GM21723 (cell line): ENCODE results near the gene GREB1L.

ENCODE experiments used
- ATAC-seq: cut with Tn5 transposase; IDR thresholded peaks from one replicate; pipeline ENCODE4 v1.9.1; 2021; ENCODE audit warnings: mild to moderate bottlenecking, moderate library complexity; ENCODE audit not compliant: unreplicated experiment

GREB1L gene

DNA sequence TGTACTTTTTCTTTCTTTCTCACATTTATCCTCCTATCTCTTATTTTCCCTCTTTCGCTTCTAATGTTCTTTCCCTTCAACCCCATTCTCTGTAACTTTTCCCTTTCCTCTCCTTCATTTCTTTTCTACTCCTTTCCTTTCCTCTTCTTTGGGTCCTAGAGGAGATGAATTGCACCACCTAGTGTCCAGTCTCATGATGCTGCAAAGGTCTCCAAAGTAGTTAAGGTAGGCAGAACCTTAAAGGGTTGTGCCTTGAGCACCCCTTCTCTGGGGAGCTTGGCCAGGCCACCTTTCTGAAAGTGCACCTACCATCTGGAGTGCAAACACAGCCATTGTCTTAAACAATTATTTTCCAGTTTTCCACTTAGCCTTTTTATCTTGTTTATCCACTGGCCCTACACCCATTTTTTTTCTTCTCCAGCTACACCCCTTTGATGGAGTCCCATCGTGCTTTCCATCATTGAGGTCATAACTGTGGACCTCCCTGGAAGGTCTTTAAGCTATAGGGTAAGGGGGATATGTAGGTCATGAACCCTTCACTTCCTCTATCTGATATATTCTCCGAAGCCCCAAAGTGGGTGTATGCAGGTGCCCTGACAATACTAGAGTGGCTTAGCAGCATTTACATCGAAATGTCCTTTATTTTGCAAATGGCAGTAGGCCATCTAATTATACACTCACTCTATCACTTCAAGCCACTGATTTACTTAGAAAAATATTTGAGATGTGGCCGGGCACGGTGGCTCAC, 202.6 kb downstream of the GREB1L start:
- no peak for ATAC-seq

DNA sequence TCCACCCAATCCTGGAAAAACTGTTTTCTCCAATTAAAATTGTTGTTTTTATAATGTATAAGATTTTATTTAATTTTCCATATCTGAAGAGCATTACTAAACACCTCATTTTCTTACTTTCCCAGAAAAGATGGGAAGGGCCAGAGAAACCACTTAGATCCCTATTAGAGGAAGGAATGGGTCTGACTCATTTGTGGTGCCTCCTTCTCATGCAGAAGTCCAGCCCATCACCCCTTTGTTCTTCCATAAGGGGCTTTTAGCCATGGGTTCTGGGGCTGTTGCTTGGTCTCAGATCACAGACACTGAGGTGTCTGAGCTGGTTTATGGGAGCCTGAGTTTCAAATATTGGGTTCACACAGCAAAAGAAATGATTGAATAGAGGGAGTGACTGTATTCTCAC, 206.3 kb downstream of the GREB1L start:
- ATAC-seq = no peak

DNA sequence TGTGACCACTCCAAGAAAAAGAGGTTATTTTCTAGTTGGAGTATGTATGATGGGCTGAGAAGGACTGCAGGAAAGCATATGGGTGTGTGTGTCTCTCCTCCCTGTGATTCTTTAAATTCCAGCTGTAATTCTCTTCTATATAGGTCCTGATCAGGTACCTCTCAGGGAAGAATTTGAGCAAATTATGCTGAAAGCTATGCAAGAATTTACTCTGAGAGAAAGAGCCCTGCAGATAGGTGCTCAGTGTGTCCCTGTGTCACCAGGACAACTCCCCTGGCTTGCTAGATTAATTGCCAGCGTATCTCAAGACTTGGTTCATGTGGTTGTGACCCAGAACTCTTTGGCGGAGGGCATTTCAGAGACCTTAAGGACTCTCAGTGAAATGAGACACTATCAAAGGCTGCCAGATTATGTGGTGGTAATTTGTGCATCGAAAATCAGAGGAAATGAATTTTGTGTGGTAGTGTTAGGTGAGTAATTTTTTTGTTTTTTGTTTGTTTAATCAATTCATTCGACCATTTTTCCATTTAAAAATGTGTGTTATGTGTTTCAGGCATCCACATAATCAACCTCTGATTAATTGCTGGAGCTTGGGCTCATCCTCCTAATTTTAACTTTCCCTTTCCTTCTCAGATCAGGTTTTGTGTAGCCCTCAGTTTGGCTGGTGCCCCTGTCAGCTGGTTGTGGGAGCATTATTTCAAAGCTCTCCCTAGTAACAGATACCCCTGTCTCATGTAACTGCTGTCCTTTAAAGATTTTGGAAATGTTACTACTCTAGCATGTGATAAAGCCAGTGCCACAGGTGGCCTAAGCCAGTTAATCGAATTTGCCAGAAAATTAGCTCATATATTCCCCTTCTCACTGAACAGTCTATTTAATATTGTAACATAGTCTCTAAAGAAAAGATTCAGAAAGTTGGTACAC, 207.6 kb downstream of the GREB1L start:
- no peak for ATAC-seq

DNA sequence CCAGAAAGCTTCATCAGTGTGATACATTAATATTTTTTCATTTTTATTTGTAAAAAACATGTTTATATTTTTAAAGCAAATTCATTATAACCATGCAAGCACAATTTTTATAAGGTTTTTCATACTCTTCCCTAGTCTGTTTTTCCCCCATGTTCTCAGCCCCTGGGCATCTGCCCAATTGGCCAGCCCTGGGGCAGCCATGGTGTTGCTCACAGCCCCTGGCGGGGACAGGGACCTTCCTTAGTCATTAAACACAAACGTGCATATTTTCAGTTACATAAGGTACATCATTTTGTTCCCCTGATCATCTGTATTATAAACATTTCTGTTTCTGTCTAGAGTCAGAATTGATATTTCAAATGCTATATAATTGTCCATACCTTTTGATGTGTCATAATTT, 208.5 kb downstream of the GREB1L start:
- ATAC-seq = no peak

DNA sequence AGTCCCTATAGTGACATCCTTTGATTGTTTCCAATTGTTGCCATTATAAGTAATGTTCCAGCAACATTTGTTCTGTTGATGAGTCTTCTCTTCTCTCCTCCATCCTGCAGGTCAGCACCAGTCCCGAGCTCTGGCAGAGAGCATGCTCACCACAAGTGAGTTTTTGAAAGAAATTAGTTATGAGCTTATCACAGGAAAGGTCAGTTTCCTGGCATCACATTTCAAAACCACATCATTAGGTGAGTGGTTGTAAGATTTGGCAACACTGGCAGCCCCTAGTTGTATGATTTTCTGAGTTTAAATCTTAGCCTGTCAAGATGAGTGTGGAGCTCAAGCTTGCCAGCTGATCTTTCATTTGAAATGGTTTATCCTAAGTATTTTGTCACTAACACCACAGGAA, 208.9 kb downstream of the GREB1L start:
- no peak for ATAC-seq

DNA sequence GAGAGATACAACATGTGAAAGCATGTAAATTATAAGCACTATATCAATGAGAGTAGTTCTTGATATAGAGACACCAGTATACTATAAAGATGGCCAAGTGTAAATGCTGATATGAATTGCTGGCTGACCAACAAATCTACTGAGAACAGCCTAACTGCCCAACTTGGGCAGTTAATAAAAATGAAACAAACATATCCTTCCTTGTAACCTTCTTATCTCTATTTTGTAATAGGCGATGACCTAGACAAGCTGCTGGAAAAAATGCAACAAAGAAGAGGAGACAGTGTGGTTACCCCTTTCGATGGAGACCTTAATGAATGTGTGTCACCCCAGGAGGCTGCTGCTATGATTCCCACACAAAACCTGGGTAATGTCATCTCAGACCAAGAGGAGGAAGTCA, 209.8 kb downstream of the GREB1L start:
- no peak for ATAC-seq

DNA sequence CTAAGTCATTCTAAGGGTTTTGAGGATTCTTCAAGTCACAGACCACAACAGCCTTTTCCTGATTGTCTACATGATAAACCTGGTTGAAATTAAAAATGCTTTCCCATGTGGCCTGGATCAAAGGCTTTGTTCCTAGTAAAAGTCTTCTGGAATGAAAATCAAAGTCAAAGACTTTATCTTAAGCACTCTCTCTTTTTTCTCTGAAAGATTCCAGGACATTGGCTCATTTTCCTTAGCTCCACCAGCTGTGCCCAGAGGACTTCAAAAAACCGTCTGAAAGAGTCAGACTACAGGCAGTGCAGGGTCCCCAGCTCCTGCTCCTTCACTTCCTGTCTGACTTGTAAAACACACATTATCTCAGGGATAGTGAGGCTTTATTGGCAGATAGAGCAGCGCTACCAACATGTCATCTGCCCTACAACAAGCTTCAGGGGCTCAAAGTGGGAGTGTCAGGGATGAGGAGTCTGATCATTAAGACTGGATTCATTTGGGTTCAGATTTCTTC, 210.3 kb downstream of the GREB1L start:
- no peak for ATAC-seq

DNA sequence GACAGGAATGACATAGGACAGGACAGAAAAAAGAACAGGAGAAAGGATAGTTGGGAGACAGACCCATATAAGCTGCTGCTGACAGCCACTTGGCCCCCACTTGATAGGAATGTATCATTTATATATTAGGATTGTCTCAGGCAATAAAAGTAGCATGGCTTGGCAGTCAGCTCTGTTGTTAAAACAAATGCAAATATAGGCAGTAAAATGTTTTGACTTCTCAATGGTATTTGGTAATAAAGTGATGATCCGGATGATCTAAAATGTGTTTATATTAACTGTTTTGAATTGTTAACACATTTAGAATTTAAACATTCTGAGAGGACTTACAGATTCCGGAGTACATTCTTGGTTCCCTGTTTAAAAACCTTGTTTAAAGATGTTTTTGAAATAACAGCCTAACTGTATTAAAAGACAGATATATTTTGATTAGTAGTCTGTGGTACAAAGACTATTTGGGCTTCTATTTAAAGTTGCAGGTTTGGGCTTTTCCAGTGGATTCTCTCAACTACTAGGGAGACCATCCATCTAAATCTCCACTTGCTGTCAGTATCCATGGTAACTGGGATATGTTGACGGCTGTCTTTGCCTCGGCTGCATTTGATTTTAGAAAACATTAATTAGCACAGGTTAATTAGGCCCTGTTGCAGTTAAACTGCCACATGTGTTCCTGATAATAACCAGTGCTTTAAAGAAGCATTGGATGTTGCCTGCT, 210.9 kb downstream of the GREB1L start:
- ATAC-seq = no peak

DNA sequence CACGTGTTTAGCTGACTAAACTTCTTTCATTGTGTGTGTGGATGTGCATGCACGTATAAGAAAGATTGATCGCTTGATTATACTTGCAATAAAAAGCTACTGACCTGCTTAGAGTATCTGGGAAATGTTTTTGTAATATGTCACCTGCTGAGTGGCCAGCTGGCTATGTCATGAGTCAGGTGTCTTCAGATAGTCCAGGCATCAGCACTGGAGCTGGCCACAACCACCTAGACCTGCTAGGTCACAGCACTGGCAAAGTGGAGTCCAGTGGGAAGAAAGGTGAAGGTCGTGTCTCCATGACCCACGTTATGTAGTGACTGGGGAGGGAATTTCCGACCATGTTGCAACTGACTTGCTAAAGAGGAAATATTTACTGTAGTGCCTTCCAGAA, 211.5 kb downstream of the GREB1L start:
- no peak for ATAC-seq

DNA sequence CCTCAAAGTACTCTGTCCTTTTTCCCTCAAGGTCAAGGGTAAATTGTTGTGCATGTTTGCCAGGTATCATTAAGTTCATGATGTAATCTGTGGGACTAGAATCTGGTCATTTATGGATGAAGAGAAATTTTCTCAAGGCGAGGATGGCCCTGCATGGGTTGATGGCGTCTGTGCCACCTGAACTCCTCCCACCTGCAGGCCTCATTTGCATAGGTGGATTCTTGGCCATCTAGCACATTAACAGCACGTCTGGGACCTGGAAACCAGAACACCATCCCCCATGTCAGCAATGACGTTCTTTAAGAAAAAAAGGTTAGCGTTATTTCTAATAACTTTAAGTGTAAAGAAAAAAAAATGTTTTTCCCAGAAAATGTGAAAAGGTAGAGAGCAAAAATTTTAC, 212.7 kb downstream of the GREB1L start:
- ATAC-seq = no peak

DNA sequence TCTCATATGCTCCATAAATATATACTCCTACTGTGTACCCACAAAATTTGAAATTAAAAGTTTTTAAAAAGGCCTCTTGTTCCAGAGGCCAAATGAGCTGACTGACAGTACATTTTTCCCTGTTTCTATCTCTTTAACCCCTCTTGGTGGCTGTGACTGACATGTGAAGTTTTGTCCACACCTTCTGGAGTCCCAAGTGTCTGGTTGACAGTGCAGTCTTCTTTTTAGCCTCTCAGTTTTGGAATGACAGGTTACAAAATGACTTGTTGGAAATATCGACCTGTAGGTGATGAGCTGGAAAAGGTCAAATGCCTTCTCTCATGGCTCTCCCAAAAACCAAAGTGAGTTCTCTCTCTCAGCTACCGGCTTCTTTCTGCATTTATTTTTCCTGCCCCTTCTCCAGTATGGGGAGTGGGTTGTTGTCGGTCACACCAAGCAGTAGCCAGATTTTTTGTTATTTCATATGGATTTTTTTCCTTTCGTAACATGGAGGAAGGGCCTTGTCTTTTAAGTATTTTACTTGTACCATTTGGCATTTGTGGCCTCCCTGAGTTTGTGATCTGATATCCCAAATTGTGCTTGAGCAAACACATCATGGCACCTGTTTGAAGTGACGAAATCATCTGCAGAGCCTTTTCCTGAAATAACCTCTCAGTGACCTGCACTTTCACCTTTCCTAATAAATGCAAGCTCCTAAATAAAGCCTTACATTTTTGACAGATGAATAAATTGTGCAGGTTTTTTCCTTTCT, 214.6 kb downstream of the GREB1L start:
- ATAC-seq = no peak

DNA sequence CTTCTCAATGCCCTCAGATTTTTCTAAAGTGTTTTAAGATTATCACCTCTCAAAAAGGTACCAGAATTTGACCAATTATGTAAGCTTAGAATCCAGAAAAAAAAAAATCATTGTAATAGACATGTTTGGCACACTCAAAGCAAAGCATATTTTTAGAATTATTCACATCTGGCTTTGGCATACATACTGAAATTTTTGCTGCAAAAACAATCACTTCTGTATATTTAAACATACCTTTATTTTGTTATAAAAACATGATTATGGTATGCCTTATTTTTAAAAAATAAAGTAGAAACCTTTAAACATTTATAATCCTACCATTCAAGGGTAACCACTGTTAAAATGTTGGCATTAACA, 215.1 kb downstream of the GREB1L start:
- ATAC-seq = no peak

DNA sequence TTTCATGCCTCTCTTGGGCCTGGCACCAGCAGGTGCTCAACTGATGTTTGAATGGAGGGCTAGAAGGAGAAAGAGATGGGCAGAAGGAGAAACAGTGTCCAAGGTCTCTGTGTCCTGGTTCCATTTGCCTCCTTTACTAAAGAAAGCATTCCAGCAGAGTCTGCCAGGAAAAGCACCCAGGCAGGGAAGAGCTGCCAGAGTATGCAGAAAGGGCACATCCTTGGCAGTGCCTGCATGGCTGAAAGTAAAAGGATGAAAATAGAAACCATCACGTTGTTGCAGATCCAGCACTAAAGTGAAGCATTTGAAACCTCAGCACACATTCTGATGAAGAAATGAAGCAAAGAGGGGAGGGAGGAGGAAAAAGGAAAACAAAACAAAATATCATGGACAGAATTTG, 216.3 kb downstream of the GREB1L start:
- no peak for ATAC-seq

DNA sequence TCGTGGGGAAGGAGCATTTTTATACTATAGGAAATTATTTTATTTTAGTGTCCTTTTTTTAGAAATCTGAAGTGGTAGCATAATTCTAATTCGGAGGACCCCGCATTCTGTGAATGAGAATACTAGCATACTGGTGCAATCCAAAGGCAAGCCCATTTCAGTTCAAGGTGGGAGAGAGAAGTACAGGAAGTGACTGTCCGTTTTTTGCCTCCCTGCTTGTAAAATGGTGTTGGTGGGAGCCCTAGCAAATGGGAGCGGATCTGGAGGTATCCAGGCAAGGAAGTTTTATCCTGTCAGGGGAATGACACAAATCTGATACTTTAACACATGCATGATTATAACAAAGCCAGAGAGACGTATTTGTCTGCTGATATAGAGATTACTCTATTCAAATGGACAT, 216.8 kb downstream of the GREB1L start:
- no peak for ATAC-seq

DNA sequence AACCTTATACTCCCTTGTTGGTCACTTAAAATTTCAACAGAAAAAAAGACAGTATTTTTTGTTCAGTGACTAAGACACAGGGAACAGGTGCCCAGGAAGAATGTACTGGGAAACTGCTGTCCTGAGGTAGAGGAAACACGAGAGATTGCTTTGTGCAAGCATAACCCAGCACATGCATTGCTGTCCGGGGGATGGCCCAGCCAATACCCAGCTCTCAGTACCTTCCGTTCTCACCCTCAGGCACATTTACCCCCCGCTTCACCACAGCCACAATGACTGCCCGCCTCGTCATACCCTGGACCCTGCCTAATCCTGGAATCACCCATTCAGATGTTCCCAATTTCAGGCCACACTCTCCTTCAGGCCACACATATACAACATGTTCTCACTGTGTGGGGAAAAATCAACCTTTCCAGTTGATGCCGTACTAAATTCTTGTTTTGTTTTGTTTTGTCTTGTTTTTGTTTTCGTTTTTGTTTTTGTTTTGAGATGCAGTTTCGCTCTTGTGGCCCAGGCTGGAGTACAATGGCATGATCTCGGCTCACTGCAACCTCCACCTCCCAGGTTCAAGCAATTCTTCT, 217.8 kb downstream of the GREB1L start:
- no peak for ATAC-seq

DNA sequence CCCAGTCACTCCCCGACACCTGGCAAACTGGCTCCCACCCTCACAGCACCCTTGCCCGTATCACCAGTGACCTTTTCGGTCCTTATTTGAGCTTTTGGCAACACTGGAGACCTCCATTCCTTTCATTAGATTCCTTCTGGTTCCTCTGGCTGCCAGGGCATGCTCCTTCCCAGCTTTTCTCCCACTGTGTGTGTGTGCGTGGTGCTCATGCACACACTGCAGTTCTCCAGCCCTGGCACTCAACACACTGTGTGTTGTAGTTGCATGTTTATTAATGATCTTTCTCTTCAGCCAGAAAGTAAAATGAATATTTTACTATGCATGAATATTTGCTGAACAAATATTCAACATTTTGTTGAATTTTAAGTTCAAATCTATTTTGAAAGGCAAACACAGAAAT, 219.4 kb downstream of the GREB1L start:
- ATAC-seq = no peak

DNA sequence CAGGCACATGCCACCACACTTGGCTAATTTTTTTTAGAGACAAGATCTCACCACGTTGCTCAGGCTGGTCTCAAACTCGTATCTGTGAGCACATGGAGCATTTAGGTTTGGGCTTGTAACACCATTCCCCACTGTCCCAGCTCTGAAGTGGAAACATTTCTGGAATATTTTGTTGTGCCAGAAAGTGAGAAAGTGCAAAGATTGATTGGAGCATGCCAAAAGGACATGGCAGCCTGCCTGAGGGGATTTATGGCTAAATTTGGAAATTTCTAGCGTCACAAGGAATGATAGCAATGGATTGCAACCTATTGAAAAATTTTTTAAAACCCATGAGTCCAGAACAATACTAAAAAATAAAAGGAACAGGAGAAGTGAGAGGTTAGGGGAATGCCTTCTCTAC, 221.7 kb downstream of the GREB1L start:
- ATAC-seq = no peak

DNA sequence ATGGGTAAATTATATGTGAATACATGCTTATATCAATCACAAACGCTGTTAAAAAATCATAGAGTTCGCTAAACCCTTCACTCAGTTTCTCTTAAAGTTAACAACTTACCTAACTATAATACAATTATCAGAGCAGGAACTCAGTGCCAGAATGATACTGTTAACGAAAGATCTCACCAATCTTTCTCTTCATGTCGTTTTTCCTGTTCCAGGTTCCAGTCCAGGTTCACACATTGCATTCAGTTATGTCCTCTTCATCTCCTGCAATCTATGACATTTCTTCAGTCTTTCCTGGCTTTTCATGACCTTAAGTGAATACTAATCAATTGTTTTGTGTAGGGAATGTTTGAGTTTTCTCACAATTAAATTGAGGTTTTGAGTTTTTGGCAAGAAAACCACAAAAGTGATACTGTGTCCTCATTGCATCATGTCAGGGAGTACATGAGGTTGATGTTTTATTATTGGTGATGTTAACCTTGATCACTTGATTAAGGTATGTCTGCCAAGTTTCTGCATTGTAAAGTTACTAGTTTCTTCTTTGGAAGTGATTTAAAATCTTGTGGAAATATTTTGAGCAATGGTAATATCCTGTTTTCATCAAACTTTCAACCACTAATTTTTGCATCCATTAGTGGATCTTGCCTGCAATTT, 226.6 kb downstream of the GREB1L start:
- no peak for ATAC-seq

DNA sequence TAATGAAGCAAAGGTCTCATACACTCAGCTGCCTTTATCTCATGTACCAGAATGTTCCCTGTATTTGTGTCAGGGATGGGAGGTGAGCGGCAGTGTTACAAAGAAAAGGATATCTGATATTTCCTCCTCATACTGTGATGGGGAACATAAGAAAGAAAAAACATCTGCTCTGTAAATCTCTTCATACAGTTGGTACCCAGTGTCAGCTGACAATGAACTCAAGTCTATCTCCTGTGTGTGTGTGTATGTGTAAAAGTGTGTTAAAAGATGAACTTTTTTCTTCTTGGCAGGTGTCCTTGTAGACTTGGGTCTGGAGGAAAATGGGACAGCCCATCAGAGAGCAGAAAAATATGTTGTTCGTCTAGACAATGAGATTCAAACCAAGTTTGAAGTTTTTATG, 230.7 kb downstream of the GREB1L start:
- ATAC-seq = no peak

DNA sequence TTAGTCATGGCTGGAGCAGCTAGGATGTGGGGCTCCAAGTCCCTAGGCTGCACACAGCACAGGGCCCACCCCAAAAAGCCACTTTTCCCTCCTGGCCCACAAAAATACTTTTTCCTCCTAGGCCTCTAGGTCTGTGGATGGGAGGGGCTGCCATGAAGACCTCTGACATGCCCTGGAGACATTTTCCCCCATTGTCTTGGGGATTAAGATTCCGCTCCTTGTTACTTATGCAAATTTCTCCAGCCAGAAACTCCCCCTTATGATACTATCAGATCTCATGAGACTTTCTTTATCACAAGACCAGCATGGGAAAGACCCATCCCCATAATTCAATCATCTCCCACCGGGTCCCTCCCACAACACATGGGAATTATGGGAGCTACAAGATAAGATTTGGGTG, 232.6 kb downstream of the GREB1L start:
- ATAC-seq = no peak
